Breast epithelium (tissue), 4 donors: Measurements from ENCODE around the gene PSG6. TPM values are rescaled to one million over a fixed set of nuclear protein-coding genes. Genes with fewer than 3 reads are reported as not detected.
"Not testable (repeated sequence)": the region's sequence is repeated elsewhere in the genome, so short reads cannot be mapped to it uniquely, and the experiment has no call there.

ENCODE experiments used
- DNase-seq, 2 donors: peaks; one replicate each; pipeline ENCODE4 v3.0.0-alpha.2; 2019; ENCODE audit warnings: low spot score in 2 of 2
- H3K27ac ChIP-seq, 2 donors: fragments of 200-600 bp; sonication (generic) in 1 of 2; one replicate each; pipeline ENCODE4 v1.5.1; 2016 to 2019; ENCODE audit warnings: mild to moderate bottlenecking in 1 of 2
- H3K27me3 ChIP-seq, 2 donors: fragments of 200-600 bp; sonication (generic) in 1 of 2; one replicate each; pipeline versions ENCODE4 v1.5.1 to v1.6.0; 2017 to 2019; ENCODE audit warnings: control low read depth in 1 of 2, mild to moderate bottlenecking in 1 of 2
- H3K36me3 ChIP-seq: fragments of 200-600 bp; one replicate; pipeline ENCODE4 v1.5.1; 2019
- H3K4me1 ChIP-seq, 2 donors: fragments of 200-600 bp; sonication (generic); one replicate each; pipeline ENCODE4 v1.5.1; 2016 to 2019; ENCODE audit warnings: control low read depth in 1 of 2
- H3K4me3 ChIP-seq, 3 donors: fragments of 200-600 bp; sonication (generic); 1 replicate in 2 of 3; 2 replicates in 1 of 3; pipeline ENCODE4 v1.5.1; 2016 to 2019; ENCODE audit warnings: mild to moderate bottlenecking in 3 of 3, moderate library complexity in 2 of 3
- H3K9me3 ChIP-seq, 2 donors: fragments of 200-600 bp; sonication (generic) in 1 of 2; one replicate each; pipeline ENCODE4 v1.5.1; 2016 to 2019; ENCODE audit warnings: control low read depth in 1 of 2
- POLR2A ChIP-seq: fragments of 450-650 bp; IDR thresholded peaks from one replicate; pipeline ENCODE4 v1.6.1; 2016; ENCODE audit warnings: antibody characterized with exemption, mild to moderate bottlenecking, moderate library complexity
- POLR2AphosphoS5 ChIP-seq, 3 donors: sonication (generic); formaldehyde crosslinking; IDR thresholded peaks; one replicate each; pipeline ENCODE4 v1.6.1; 2017; ENCODE audit warnings: antibody characterized with exemption in 3 of 3
- intact Hi-C: fragments of 100-400 bp; cut with DNase I; formaldehyde crosslinking; loops from one replicate; pipeline ENCODE4 v1.15.1; 2023; ENCODE audit warnings: low total_unique reads
- total RNA-seq, 3 donors: library from RNA; depleted of rRNA; stranded (reverse); fragments of >200 nt; gene quantifications; one replicate each; pipeline ENCODE4 v1.1.0, GENCODE V29; 2016
- TF ChIP-seq, protein P1 (sequence below), 3 donors: fragments of 450-650 bp; IDR thresholded peaks; one replicate each; pipeline ENCODE4 v1.5.1; 2016 to 2017; ENCODE audit warnings: antibody characterized with exemption in 3 of 3, mild to moderate bottlenecking in 3 of 3, moderate library complexity in 3 of 3

PSG6 gene
- total RNA-seq, 3 donors from 2014 or later, result not detected

- DNase-seq, result peak in 1 of 2 donors; percentile 49
- H3K4me1 ChIP-seq, H3K9me3 ChIP-seq, H3K4me3 ChIP-seq, H3K36me3 ChIP-seq, intact Hi-C loops, H3K27me3 ChIP-seq: not testable (repeated sequence)
- H3K27ac ChIP-seq, result peak overlapping the region; percentile 23 to 65
Measured at GRCh38 chr19:42932485-42933101, 14.9 kb upstream of the PSG6 start.

DNA sequence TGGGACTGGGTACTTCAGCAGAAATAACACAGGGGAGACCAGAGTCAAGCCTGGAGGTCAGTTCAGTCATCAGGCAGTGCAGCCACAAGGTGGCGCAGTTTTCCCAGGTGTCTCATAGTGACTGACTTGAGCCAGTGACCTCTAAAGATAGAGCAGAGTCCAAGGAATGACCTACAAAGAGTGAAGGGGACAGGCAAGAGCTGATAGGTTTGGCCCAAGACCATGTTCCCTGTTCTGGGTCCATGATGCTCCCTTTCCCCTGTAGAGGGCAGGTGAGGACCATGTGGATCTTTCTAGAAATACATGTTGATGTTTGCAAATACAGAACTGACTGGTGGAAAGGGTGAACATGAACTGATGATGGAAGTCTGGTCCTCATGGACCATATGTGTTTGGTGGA is 12.5 kb upstream of the PSG6 start:
- DNase-seq, H3K27me3 ChIP-seq, H3K9me3 ChIP-seq, H3K36me3 ChIP-seq, H3K4me1 ChIP-seq, H3K4me3 ChIP-seq, H3K27ac ChIP-seq, intact Hi-C loops: not testable (repeated sequence)
- TF ChIP-seq, protein P1, sequence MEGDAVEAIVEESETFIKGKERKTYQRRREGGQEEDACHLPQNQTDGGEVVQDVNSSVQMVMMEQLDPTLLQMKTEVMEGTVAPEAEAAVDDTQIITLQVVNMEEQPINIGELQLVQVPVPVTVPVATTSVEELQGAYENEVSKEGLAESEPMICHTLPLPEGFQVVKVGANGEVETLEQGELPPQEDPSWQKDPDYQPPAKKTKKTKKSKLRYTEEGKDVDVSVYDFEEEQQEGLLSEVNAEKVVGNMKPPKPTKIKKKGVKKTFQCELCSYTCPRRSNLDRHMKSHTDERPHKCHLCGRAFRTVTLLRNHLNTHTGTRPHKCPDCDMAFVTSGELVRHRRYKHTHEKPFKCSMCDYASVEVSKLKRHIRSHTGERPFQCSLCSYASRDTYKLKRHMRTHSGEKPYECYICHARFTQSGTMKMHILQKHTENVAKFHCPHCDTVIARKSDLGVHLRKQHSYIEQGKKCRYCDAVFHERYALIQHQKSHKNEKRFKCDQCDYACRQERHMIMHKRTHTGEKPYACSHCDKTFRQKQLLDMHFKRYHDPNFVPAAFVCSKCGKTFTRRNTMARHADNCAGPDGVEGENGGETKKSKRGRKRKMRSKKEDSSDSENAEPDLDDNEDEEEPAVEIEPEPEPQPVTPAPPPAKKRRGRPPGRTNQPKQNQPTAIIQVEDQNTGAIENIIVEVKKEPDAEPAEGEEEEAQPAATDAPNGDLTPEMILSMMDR (IDR thresholded peaks at IDR 0.05), result peak in 1 of 3 donors; percentile 16

DNA sequence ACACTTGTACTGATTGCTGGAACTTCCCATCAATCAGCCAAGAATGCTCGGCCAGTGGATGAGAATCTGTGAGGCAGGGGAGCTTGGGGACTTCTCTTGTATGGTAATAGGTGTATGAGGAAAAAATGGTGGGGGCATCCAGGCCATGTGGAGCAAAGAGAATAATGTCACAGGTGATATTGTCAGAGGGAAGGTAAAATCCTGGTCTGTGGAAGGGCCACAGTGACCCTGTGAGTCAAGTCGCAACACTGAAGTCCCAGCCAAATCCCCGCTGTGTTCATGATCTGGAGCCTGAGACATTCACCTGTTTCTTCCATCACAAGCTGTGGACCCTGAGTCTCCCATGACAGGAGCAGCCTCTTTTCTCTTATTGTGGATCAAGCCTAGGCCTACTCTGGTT is 11.2 kb upstream of the PSG6 start:
- Histone ChIP-seq H3K9me3 (no peaks in the 10 kb centered on the region), H3K4me1 (no peaks in the 10 kb centered on the region), H3K27ac (no peak overlapping the region), H3K4me3 (no peak overlapping the region), H3K27me3 (no peaks in the 10 kb centered on the region), H3K36me3 (no peaks in the 10 kb centered on the region)
- no peak for DNase-seq
- TF ChIP-seq POLR2A (no peak), POLR2AphosphoS5 (IDR thresholded peaks at IDR 0.05) (no peak)
- TF ChIP-seq, protein P1 (IDR thresholded peaks at IDR 0.05), result no peak
- intact Hi-C loops, result no loop called here

DNA sequence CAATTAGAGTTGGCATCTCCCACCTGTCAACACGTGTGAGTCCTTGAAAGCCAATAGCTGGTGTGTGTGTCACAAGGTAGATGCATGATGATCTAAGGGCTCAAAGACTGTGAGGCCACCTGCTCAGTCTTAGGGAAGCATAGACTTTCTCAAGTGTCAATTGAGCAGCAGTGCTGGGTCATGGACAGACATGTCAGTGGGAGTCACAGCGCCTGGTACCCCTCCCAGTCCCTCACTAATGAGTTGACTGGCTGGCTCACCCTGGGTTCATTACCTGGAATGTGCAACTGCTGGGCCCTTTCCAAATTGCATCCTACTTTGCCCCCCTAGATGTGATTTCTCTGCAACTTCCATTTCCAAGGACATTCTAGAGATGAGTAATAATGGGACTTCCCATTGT is 9.1 kb upstream of the PSG6 start:
- no peak for DNase-seq
- Histone ChIP-seq H3K4me3 (no peak overlapping the region), H3K27ac (no peak overlapping the region), H3K9me3 (no peaks in the 10 kb centered on the region), H3K36me3 (no peaks in the 10 kb centered on the region), H3K27me3 (no peaks in the 10 kb centered on the region), H3K4me1 (no peaks in the 10 kb centered on the region)
- no peak for TF ChIP-seq POLR2A
- no peak for TF ChIP-seq POLR2AphosphoS5 (IDR thresholded peaks at IDR 0.05)
- TF ChIP-seq, protein P1 (IDR thresholded peaks at IDR 0.05), result no peak
- intact Hi-C loops, result no loop called here

- H3K4me1 ChIP-seq, H3K4me3 ChIP-seq, intact Hi-C loops, H3K9me3 ChIP-seq, H3K27me3 ChIP-seq, H3K27ac ChIP-seq, DNase-seq, H3K36me3 ChIP-seq: not testable (repeated sequence)
- TF ChIP-seq, protein P1 (IDR thresholded peaks at IDR 0.05), result peak in 1 of 3 donors; percentile 31
Measured at GRCh38 chr19:42923106-42923505, 5.4 kb upstream of the PSG6 start.

GRCh38 chr19:42920971-42921370 is 3.3 kb upstream of the PSG6 start:
- H3K36me3 ChIP-seq, H3K9me3 ChIP-seq, H3K27ac ChIP-seq, H3K27me3 ChIP-seq, DNase-seq, intact Hi-C loops, H3K4me1 ChIP-seq, H3K4me3 ChIP-seq: not testable (repeated sequence)
